Measurements from ENCODE around the gene CACNB4.

CACNB4 gene

DNA sequence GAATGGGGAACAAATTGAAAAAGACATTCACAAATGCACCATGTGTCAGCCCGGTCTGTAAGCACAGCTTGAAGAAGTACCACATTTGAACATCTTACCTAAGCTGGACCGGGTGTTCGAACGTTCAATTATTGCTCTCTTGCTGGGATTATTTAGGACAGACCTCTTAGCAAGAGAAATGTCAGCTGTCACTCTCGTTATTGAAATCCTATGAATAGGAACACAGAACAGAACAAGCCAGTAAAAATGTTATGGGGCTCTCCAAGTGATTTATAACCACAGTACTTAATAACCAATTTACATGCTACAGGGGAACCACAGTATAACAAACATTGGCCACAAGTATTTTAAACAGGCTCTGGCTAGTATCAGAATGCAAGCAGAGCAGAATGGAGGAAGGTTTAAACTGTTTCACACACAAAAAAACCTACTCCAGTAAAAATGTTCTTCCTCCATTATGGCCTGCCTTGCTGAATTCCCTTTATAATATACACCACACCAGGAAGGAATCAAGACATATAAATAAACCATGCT, 238.2 kb downstream of the CACNB4 start:
- H3K4me3 ChIP-seq (ENCODE audit: low read depth, low read length), result no peak overlapping the region
- TF ChIP-seq, protein P1, sequence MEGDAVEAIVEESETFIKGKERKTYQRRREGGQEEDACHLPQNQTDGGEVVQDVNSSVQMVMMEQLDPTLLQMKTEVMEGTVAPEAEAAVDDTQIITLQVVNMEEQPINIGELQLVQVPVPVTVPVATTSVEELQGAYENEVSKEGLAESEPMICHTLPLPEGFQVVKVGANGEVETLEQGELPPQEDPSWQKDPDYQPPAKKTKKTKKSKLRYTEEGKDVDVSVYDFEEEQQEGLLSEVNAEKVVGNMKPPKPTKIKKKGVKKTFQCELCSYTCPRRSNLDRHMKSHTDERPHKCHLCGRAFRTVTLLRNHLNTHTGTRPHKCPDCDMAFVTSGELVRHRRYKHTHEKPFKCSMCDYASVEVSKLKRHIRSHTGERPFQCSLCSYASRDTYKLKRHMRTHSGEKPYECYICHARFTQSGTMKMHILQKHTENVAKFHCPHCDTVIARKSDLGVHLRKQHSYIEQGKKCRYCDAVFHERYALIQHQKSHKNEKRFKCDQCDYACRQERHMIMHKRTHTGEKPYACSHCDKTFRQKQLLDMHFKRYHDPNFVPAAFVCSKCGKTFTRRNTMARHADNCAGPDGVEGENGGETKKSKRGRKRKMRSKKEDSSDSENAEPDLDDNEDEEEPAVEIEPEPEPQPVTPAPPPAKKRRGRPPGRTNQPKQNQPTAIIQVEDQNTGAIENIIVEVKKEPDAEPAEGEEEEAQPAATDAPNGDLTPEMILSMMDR (IDR thresholded peaks at IDR 0.05; ENCODE audit: low read depth, low read length), result no peak

DNA sequence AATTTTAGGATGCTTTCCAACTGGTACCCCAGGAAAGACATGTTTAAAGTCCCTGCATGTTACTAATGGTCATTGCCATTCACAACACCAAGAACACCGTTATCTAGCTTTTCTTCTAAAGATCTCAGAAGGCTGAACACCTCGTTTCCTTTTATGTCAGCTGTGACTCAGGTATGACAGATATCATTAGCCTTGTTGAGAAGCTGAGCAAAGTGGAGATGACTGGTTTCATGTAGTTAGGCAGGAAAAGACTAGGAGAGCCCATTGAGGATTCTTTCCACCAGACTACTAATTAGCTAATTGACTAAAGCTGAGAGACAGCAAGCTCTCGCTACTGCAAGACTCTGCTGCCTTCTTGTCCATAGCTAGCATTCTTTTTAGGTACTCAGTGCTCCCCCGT, 238.6 kb downstream of the CACNB4 start:
- TF ChIP-seq, protein P1 (IDR thresholded peaks at IDR 0.05; ENCODE audit: low read depth, low read length), result no peak
- no peak overlapping the region for H3K4me3 ChIP-seq (ENCODE audit: low read depth, low read length)

GRCh38 chr2:151857650-151858049, 241.2 kb downstream of the CACNB4 start:
- TF ChIP-seq, protein P1 (IDR thresholded peaks at IDR 0.05; ENCODE audit: low read depth, low read length), result no peak
- H3K4me3 ChIP-seq (ENCODE audit: low read depth, low read length), result no peak overlapping the region

DNA sequence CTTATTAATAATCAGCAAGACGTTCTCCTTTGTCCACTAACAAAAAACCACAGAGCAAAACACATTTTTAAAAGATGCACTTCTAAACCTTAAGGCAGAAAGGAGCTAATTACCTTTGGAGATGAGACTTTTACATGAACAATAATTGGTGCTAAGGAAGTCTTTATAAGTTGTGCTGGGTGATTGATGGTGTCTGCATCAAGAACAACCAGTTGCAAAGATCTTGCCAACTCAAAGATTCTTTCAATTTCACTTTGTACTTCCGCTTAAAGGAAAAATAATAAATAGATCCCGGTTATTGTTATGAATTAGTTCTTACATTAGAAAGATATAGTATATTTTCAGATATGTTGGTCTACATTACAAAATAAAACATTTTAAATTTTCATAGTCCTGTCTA, 243.7 kb downstream of the CACNB4 start:
- no peak overlapping the region for H3K4me3 ChIP-seq (ENCODE audit: low read depth, low read length)
- TF ChIP-seq, protein P1 (IDR thresholded peaks at IDR 0.05; ENCODE audit: low read depth, low read length), result no peak

DNA sequence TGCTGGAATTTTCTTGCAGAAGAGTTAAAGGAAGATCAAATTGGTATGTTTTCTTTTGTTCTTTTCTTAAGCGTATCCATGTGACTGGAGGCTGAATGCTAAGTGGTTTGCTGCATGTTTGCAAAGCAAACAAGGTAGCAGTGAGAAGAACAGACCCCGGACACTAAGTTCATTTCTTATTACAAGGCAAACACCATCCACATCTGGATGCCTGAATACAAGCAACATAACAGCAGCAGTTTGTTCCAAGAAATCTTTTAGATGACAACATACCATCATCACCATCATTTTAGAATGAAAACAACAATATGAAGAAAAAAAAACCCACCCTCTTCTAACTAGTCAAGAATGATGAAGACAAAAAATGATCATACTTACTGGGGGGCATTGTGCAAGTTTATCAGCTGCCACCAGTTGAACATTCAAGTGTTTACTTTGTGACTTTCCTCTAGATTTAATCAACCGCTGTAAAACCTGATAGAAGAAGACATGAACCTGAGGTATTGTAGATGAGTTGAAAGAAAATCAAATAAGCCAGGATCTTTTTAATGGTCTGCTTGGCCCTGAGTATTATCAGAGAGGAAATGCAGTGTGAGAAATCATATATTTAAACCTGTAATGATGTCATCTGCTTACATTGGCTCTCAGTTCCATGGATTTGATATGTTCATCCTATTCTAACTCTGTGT, 245.6 kb downstream of the CACNB4 start:
- H3K4me3 ChIP-seq (ENCODE audit: low read depth, low read length), result no peak overlapping the region
- TF ChIP-seq, protein P1 (IDR thresholded peaks at IDR 0.05; ENCODE audit: low read depth, low read length), result no peak

GRCh38 chr2:151852260-151853069, 246.4 kb downstream of the CACNB4 start:
- H3K4me3 ChIP-seq (ENCODE audit: low read depth, low read length), result no peak overlapping the region
- TF ChIP-seq, protein P1 (IDR thresholded peaks at IDR 0.05; ENCODE audit: low read depth, low read length), result no peak

- TF ChIP-seq, protein P1 (IDR thresholded peaks at IDR 0.05; ENCODE audit: low read depth, low read length), result no peak
- H3K4me3 ChIP-seq (ENCODE audit: low read depth, low read length), result no peak overlapping the region
Measured at GRCh38 chr2:151851761-151852160, 247.1 kb downstream of the CACNB4 start.
